ENCODE results near the gene LRP10.

LRP10 gene

GRCh38 chr14:22875748-22876319 lies 4.3 kb downstream of the LRP10 start:
- TF ChIP-seq FOXP2 (optimal IDR thresholded peaks at IDR 0.05; ENCODE audit: borderline replicate concordance, extremely low read depth, extremely low read length, insufficient read depth) (no peak), POLR2AphosphoS5 (IDR thresholded peaks at IDR 0.05; ENCODE audit: low read depth, low read length) (no peak), REST (IDR thresholded peaks at IDR 0.05; ENCODE audit: insufficient read depth in 1 of 2, low read depth in 2 of 2, low read length in 2 of 2) (no peak), SIN3A (IDR thresholded peaks at IDR 0.05; ENCODE audit: borderline replicate concordance, insufficient read depth, low read length) (no peak), TAF1 (IDR thresholded peaks at IDR 0.05; ENCODE audit: borderline replicate concordance, insufficient read depth, low read length) (no peak)

GRCh38 chr14:22877000-22877501 lies 5.5 kb downstream of the LRP10 start:
- TF ChIP-seq REST (IDR thresholded peaks at IDR 0.05; ENCODE audit: insufficient read depth in 1 of 2, low read depth in 2 of 2, low read length in 2 of 2) (no peak), SIN3A (IDR thresholded peaks at IDR 0.05; ENCODE audit: borderline replicate concordance, insufficient read depth, low read length) (no peak), POLR2AphosphoS5 (IDR thresholded peaks at IDR 0.05; ENCODE audit: low read depth, low read length) (no peak), FOXP2 (optimal IDR thresholded peaks at IDR 0.05; ENCODE audit: borderline replicate concordance, extremely low read depth, extremely low read length, insufficient read depth) (no peak), TAF1 (IDR thresholded peaks at IDR 0.05; ENCODE audit: borderline replicate concordance, insufficient read depth, low read length) (no peak)

- no peak for TF ChIP-seq FOXP2 (optimal IDR thresholded peaks at IDR 0.05; ENCODE audit: borderline replicate concordance, extremely low read depth, extremely low read length, insufficient read depth)
- no peak for TF ChIP-seq TAF1 (IDR thresholded peaks at IDR 0.05; ENCODE audit: borderline replicate concordance, insufficient read depth, low read length)
- no peak for TF ChIP-seq SIN3A (IDR thresholded peaks at IDR 0.05; ENCODE audit: borderline replicate concordance, insufficient read depth, low read length)
- no peak for TF ChIP-seq REST (IDR thresholded peaks at IDR 0.05; ENCODE audit: insufficient read depth in 1 of 2, low read depth in 2 of 2, low read length in 2 of 2)
- no peak for TF ChIP-seq POLR2AphosphoS5 (IDR thresholded peaks at IDR 0.05; ENCODE audit: low read depth, low read length)
These were observed 7.0 kb downstream of the LRP10 start for GRCh38 chr14:22878271-22879246.

- TF ChIP-seq SIN3A (IDR thresholded peaks at IDR 0.05; ENCODE audit: borderline replicate concordance, insufficient read depth, low read length), result no peak
- no peak for TF ChIP-seq TAF1 (IDR thresholded peaks at IDR 0.05; ENCODE audit: borderline replicate concordance, insufficient read depth, low read length)
- TF ChIP-seq FOXP2 (optimal IDR thresholded peaks at IDR 0.05; ENCODE audit: borderline replicate concordance, extremely low read depth, extremely low read length, insufficient read depth), result no peak
- TF ChIP-seq POLR2AphosphoS5 (IDR thresholded peaks at IDR 0.05; ENCODE audit: low read depth, low read length), result no peak
- no peak for TF ChIP-seq REST (IDR thresholded peaks at IDR 0.05; ENCODE audit: insufficient read depth in 1 of 2, low read depth in 2 of 2, low read length in 2 of 2)
These were observed 10.5 kb downstream of the LRP10 start for GRCh38 chr14:22882064-22882463.

All from PFSK-1 (cell line).